Measurements from ENCODE around the gene EFNB1. TPM values are rescaled to one million over a fixed set of nuclear protein-coding genes. Genes with fewer than 3 reads are reported as not detected.
A peak's percentile ranks its signal among the peaks of the same experiment; 100 is the strongest.

The EFNB1 gene
- polyA plus RNA-seq, 2 of the 4 experiments (the other 2 are of a cell fraction), result 3.5 to 3.7 TPM

GRCh38 chrX:68789966-68790365, 38.9 kb upstream of the EFNB1 start:
- no peak for FAIRE-seq
- ChIA-PET CTCF (no interaction called here), POLR2A (no interaction called here)

GRCh38 chrX:68792083-68792482, 36.7 kb upstream of the EFNB1 start:
- TF ChIP-seq RNF2 (IDR thresholded peaks at IDR 0.05; ENCODE audit: borderline replicate concordance, low read depth), result no peak
- no peak for TF ChIP-seq FOSB (CRISPR knock-in tag; IDR thresholded peaks at IDR 0.05)
- no peak for TF ChIP-seq RARB (CRISPR knock-in tag; IDR thresholded peaks at IDR 0.05)
- TF ChIP-seq MAFK (IDR thresholded peaks at IDR 0.05; ENCODE audit: partially characterized antibody), result no peak
- TF ChIP-seq E2F6 (IDR thresholded peaks at IDR 0.05; ENCODE audit: borderline replicate concordance, low read depth), result no peak
- TF ChIP-seq TP53 (CRISPR knock-in tag; IDR thresholded peaks at IDR 0.05), result no peak
- no peak for TF ChIP-seq KDM1A (IDR thresholded peaks at IDR 0.05; ENCODE audit: low read depth)
- no peak for TF ChIP-seq ESRRA (IDR thresholded peaks at IDR 0.05; ENCODE audit: borderline replicate concordance, low read length)
- no peak for TF ChIP-seq ATOH8 (CRISPR knock-in tag; IDR thresholded peaks at IDR 0.05; ENCODE audit: low read depth)
- no peak for TF ChIP-seq FOSL2 (IDR thresholded peaks at IDR 0.05)
- no peak for TF ChIP-seq FOSL2 (CRISPR knock-in tag; IDR thresholded peaks at IDR 0.05)
- no peak for TF ChIP-seq KDM5A (IDR thresholded peaks at IDR 0.05)
- TF ChIP-seq PHF8 (IDR thresholded peaks at IDR 0.05; ENCODE audit: borderline replicate concordance, low read depth), result no peak
- no peak for TF ChIP-seq RCOR1 (IDR thresholded peaks at IDR 0.05; ENCODE audit: low read depth, low read length)
- TF ChIP-seq ZC3H11A (IDR thresholded peaks at IDR 0.05), result no peak
- no peak for DNase-seq (ENCODE audit: low read depth in 1 of 2, low spot score in 1 of 2)
- Histone ChIP-seq H3K27ac (no peak overlapping the region), H3K4me1 (no peaks in the 10 kb centered on the region), H3K9me3 (no peaks in the 10 kb centered on the region), H3K4me2 (no peak overlapping the region), H3K4me3 (no peak overlapping the region)
- FAIRE-seq, result peak; percentile 73
- CTCF ChIA-PET, result interaction anchor here (0.6 kb wide), 1 partner anchor 15 kb away, joined by 3 read pairs; no protein-coding TSS in a partner anchor
- 0% methylated on average over 1 of the region's 1 CpG for WGBS (ENCODE audit: missing lambda C conversion rate)
- POLR2A ChIA-PET, result no interaction called here
- ATAC-seq, result no peak

More at GRCh38 chrX:68789966-68790365, 38.9 kb upstream of the EFNB1 start:
- no peak for DNase-seq (ENCODE audit: low read depth in 1 of 2, low spot score in 1 of 2)
- WGBS (ENCODE audit: missing lambda C conversion rate), result 15% methylated on average over 3 of the region's 3 CpGs
- H3K4me1 ChIP-seq, result no peaks in the 10 kb centered on the region
- TF ChIP-seq NR3C1 (IDR thresholded peaks at IDR 0.05) (no peak), EP300 (IDR thresholded peaks at IDR 0.05) (no peak), RCOR1 (IDR thresholded peaks at IDR 0.05; ENCODE audit: low read depth, low read length) (no peak), NFE2L2 (conservative IDR thresholded peaks at IDR 0.05; ENCODE audit: low read length) (no peak), EHF (CRISPR knock-in tag; IDR thresholded peaks at IDR 0.05) (no peak), NPAS2 (CRISPR knock-in tag; IDR thresholded peaks at IDR 0.05; ENCODE audit: borderline replicate concordance) (no peak), CHD2 (IDR thresholded peaks at IDR 0.05; ENCODE audit: low read length, partially characterized antibody) (no peak), ZSCAN20 (CRISPR knock-in tag; IDR thresholded peaks at IDR 0.05) (no peak)
- no peak overlapping the region for H3K27ac ChIP-seq
- no peak overlapping the region for H3K4me2 ChIP-seq
- H3K9me3 ChIP-seq, result no peaks in the 10 kb centered on the region
- no peak for ATAC-seq
- no peak overlapping the region for H3K4me3 ChIP-seq

GRCh38 chrX:68794461-68794860, 34.4 kb upstream of the EFNB1 start:
- ChIA-PET CTCF (interaction anchor here (0.7 kb wide), 1 partner anchor 428 kb away, joined by 3 read pairs; no protein-coding TSS in a partner anchor), POLR2A (no interaction called here)
- ATAC-seq, result no peak
- TF ChIP-seq NFE2L2 (conservative IDR thresholded peaks at IDR 0.05; ENCODE audit: low read length), result no peak
- H3K4me3 ChIP-seq, result no peak overlapping the region
- H3K4me2 ChIP-seq, result no peak overlapping the region
- no peaks in the 10 kb centered on the region for H3K9me3 ChIP-seq
- WGBS (ENCODE audit: missing lambda C conversion rate), result 65% methylated on average over 4 of the region's 4 CpGs
- H3K27ac ChIP-seq, result no peak overlapping the region
- no peaks in the 10 kb centered on the region for H3K4me1 ChIP-seq
- DNase-seq (ENCODE audit: low read depth in 1 of 2, low spot score in 1 of 2), result no peak
- FAIRE-seq, result no peak

DNA sequence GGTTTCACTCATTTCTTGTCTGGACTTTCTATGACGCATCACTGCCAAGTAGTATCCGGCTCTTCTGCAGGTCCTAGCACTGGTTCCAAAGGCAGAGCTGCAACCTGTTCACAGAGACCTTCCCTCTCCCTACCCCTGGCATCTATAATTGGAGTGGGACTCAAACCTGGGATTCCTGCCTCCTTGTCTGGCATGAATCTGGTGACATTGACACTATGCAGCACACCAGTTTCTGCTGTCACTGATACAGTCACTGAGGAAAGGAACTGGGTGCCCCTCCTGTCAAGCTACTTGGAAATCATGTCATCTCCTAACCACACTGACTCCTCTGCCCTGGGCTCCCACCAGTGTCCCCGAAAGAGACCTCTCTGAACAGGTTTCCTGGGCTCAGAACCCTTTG, 33.1 kb upstream of the EFNB1 start:
- 57% methylated on average over 3 of the region's 3 CpGs for WGBS (ENCODE audit: missing lambda C conversion rate)
- TF ChIP-seq SMC3 (IDR thresholded peaks at IDR 0.05), result no peak
- no peak for TF ChIP-seq FOSB (CRISPR knock-in tag; IDR thresholded peaks at IDR 0.05)
- TF ChIP-seq PHF8 (IDR thresholded peaks at IDR 0.05; ENCODE audit: borderline replicate concordance, low read depth), result no peak
- TF ChIP-seq JUN (IDR thresholded peaks at IDR 0.05), result no peak
- no peak for TF ChIP-seq CTCF (IDR thresholded peaks at IDR 0.05)
- no peak for TF ChIP-seq KDM1A (IDR thresholded peaks at IDR 0.05; ENCODE audit: low read depth)
- TF ChIP-seq HOXA7 (CRISPR knock-in tag; IDR thresholded peaks at IDR 0.05), result no peak
- TF ChIP-seq, protein P1, sequence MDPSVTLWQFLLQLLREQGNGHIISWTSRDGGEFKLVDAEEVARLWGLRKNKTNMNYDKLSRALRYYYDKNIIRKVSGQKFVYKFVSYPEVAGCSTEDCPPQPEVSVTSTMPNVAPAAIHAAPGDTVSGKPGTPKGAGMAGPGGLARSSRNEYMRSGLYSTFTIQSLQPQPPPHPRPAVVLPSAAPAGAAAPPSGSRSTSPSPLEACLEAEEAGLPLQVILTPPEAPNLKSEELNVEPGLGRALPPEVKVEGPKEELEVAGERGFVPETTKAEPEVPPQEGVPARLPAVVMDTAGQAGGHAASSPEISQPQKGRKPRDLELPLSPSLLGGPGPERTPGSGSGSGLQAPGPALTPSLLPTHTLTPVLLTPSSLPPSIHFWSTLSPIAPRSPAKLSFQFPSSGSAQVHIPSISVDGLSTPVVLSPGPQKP (IDR thresholded peaks at IDR 0.05; ENCODE audit: low read depth, low read length), result no peak
- no peak for TF ChIP-seq BHLHE40 (IDR thresholded peaks at IDR 0.05; ENCODE audit: low read depth, low read length)
- TF ChIP-seq NR3C1 (IDR thresholded peaks at IDR 0.05), result no peak
- no peak for TF ChIP-seq ESRRA (IDR thresholded peaks at IDR 0.05; ENCODE audit: borderline replicate concordance, low read length)
- no peak for TF ChIP-seq MAFK (IDR thresholded peaks at IDR 0.05; ENCODE audit: partially characterized antibody)
- TF ChIP-seq TP53 (CRISPR knock-in tag; IDR thresholded peaks at IDR 0.05), result no peak
- H3K9me3 ChIP-seq, result no peaks in the 10 kb centered on the region
- no peak overlapping the region for H3K4me3 ChIP-seq
- ChIA-PET POLR2A (no interaction called here), CTCF (no interaction called here)
- no peaks in the 10 kb centered on the region for H3K4me1 ChIP-seq
- ATAC-seq (no peak), DNase-seq (ENCODE audit: low read depth in 1 of 2, low spot score in 1 of 2) (no peak), FAIRE-seq (no peak)
- no peak overlapping the region for H3K27ac ChIP-seq
- H3K4me2 ChIP-seq, result no peak overlapping the region
